ENCODE results near the gene OBI1.

Gene OBI1, protein sequence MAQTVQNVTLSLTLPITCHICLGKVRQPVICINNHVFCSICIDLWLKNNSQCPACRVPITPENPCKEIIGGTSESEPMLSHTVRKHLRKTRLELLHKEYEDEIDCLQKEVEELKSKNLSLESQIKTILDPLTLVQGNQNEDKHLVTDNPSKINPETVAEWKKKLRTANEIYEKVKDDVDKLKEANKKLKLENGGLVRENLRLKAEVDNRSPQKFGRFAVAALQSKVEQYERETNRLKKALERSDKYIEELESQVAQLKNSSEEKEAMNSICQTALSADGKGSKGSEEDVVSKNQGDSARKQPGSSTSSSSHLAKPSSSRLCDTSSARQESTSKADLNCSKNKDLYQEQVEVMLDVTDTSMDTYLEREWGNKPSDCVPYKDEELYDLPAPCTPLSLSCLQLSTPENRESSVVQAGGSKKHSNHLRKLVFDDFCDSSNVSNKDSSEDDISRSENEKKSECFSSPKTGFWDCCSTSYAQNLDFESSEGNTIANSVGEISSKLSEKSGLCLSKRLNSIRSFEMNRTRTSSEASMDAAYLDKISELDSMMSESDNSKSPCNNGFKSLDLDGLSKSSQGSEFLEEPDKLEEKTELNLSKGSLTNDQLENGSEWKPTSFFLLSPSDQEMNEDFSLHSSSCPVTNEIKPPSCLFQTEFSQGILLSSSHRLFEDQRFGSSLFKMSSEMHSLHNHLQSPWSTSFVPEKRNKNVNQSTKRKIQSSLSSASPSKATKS

GRCh38 chr13:78658630-78659449, at the start of gene OBI1:
OBI1 (minus strand) TSS chr13:78659155; CDS start chr13:78659120, 35 bp downstream.
- DNase-seq: peak; percentile 91
- ATAC-seq: peak; percentile 97

GRCh38 chr13:78701383-78701782, 42.4 kb upstream of the OBI1 start:
- ATAC-seq: no peak

DNA sequence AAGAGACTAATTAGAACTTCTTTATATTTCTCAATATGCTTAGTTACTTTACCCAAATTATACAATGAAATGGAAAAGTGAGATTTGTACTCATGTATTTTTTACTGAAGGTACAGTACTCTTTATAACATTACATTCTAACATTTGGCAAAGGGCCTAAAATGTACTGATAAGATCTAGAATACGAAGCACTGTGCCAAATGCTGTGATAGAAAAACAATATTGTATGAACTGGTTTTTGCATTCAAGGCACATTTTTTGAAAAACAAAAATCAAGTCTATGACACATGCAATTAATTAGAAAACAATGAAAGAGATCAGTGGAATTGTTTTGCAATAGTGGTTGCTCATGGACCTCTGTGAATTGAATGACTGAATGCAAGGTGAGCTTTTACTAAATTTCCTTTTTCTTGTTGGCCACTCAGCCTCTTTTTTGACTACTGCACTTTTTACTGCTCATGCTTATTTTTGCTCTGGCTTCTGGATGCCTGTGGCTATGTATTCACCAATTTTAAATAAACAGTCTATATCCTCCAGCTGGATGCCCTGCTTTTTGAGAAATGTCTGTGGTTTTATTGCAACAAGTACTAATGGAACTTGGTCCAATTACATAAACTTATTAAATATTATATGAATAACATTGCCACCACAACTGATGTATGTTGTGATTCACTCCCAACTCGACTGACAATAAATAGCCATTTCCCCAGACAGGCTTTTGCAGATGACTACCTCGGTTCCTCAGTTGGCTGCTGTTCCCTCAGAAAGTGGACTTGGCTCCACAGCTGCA, 41.4 kb upstream of the OBI1 start:
- DNase-seq: no peak

More at GRCh38 chr13:78701383-78701782, 42.4 kb upstream of the OBI1 start:
- no peak for DNase-seq

GRCh38 chr13:78689011-78689410, 30.1 kb upstream of the OBI1 start:
- ATAC-seq: no peak
- DNase-seq: no peak

More for the DNA sequence above, 41.4 kb upstream of the OBI1 start:
- ATAC-seq: no peak

DNA sequence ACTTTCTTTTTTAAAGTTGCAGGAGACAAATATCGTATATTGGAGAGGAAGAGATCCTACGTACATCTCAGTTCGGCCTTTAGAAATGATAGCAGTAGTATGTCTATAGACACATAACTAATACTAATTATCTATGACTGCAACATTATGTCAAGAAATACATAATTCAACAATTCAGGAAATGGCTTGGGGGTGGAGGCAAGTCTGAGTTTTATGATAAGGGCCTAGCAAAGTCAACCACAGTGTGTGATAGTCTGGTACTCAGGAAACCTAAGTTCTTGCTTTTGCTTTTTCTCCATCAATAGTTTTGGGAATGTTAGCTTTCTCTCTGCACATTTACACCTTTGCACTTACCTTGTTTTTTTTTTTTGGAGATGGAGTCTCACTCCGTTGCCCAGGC, 27.5 kb upstream of the OBI1 start:
- ATAC-seq (no peak), DNase-seq (no peak)

DNA sequence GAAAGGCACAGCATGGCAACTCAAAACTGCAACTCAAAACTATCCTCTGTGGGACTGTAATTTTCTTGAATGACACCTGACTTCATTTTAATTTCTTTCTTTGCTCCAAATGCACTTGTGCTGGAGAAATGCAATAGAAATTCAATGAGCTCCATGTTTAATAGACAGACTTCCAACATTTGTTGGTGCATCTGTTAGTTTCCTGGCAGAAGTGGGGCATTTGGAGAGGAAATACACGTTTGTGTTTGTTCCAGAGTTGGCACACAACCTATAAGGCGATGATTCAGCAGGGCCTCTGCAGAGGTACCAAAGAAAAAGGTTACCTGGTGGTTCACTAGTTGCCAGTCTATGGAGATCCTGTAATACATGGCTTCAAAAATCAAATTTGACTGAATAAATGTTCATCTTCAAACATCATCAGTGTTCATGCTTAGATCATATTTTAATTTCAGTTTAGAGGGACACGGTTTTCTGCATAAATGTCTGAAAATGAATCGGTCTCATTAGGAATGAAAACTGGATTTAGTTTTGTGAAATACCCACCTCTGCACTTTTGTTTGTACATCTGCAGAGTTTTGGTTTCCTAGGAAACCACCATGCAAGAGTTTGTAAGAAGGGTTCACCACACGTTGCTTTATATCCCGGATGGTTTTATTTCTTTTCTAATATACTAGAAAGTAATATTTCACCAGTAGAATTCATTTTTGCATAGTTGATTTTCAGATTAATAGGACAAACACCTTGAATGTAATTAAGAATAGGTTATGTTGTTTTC, 21.8 kb upstream of the OBI1 start:
- no peak for DNase-seq
- no peak for ATAC-seq

DNA sequence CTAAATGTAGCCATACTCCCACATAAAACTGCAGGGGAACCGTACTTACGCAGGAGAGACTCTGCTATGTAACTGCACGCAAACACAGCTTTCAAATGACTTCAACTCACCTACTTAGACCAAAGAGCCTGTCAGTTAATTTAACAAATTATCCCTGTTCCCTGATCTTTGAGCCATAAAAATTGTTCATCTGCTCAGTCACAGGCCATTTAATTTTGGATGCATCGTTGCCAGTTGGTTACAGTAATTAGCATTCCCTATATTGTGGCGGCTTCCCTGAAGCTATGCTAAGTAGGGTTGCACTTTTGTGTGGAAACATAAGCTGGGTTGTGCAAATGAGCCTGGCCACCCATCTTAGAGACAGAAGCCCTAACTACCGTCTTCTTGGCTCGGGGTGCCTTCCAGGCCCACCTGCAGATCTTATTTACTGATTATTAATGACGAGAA, 21.2 kb upstream of the OBI1 start:
- no peak for DNase-seq

GRCh38 chr13:78679329-78679728, 20.4 kb upstream of the OBI1 start:
- ATAC-seq: no peak
- no peak for DNase-seq

More for the DNA sequence above, 21.2 kb upstream of the OBI1 start:
- no peak for ATAC-seq

DNA sequence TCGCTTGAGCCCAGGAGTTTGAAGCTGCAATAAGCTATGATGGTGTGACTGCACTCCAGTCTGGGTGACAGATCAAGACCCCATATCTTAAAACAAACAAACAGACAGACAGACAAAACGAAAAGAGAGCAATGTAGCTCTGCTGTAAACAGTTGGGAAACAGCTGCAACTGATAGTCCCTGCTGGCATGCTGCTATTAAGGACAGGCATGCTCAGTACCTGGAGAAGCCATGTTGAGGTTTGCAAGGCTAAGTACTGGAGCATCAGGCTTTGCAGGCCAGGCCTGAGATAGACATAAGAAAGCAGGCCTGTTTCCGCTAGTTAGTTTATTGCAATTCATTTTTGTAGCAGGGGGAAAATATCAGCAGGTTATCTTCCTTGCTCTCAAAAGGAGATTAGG, 16.2 kb upstream of the OBI1 start:
- ATAC-seq: no peak
- DNase-seq: no peak

GRCh38 chr13:78674638-78675037, 15.7 kb upstream of the OBI1 start:
- ATAC-seq (no peak), DNase-seq (no peak)

- ATAC-seq (no peak), DNase-seq (no peak)
Measured at GRCh38 chr13:78662467-78662866, 3.5 kb upstream of the OBI1 start.

DNA sequence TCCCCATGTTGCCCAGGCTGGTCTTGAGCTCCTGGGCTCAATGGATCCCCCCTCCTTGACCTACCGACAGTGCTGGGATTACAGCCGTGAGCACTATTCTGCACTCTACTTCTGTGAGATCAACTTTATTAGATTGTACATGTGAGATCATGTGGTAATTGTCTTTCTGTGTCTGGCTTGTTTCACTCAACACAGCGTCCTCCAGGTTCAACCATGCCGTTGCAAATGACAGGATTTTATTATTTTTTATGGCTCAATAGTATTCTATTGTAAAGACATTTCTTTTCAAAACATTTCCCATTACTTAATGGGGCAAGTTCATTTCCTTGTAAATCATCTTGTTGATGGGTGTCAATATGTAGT, 1.5 kb upstream of the OBI1 start:
- no peak for DNase-seq
- ATAC-seq: no peak

GRCh38 chr13:78659732-78660494, 958 bp upstream of the OBI1 start:
- no peak for DNase-seq
- no peak for ATAC-seq

DNA sequence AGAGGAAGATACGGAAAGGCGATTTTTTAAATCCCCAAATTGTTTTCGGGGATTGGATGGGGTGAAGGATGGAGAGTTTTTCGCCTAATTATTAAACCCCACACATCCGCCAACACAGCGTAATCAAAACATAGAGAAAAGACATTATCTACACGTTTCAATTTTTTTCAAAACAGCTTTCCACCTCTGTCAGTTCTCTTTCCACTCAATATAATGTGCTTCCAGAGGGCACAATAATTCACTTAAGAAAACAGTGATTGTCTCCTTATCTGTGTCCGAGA, 435 bp upstream of the OBI1 start:
- no peak for ATAC-seq
- no peak for DNase-seq

- DNase-seq: no peak
- ATAC-seq: peak; percentile 25
Measured at GRCh38 chr13:78657699-78658629, 991 bp downstream of the OBI1 start.

GRCh38 chr13:78655906-78656305, 3.0 kb downstream of the OBI1 start:
- no peak for DNase-seq
- ATAC-seq: no peak

DNA sequence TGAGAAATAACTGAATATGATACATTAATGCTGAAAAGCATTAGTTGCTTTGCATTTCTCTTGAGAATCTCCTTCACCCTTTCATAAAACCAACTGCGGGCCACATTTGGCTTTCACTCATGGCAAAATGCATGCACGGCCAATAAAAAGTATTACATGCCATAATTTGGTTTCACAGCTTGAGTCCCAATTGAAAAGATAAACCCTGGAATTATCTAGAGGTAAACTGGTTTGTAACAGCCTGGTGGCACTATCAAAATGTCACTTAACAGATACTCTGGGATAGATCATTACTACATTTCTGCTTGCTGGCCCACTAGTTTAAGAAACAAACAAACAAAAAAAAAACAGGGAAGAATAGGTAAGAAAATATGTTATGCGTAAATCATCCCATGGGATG, 3.9 kb downstream of the OBI1 start:
- ATAC-seq: no peak

GRCh38 chr13:78652651-78653050, 6.3 kb downstream of the OBI1 start:
- DNase-seq (no peak), ATAC-seq (no peak)

More for the DNA sequence above, 3.9 kb downstream of the OBI1 start:
- DNase-seq: no peak

DNA sequence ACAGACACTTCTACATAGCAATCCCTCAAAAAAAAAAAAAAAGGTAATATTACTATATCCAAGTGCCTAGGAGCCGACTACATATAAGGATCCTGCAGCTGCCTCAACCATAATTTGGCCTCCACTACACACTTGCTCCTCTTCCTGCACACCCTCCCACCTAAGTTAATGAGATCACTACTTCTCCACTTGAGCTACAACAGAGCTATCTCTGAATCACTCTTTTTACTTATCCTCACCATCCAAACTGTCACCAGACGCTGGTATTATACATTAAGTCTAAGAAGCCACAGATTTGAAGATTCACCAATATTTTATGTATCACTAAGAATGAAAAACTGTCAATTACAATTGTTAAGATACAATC, 8.3 kb downstream of the OBI1 start:
- DNase-seq (no peak), ATAC-seq (peak; percentile 36)

Measured in stimulated activated naive CD8-positive, alpha-beta T cell treated with anti-CD3 and anti-CD28 coated beads, Interleukin-15, Interleukin-2, amounts not matched to agents 100 U/mL and 50 U/mL, for 24 hours (primary cell).